NCI-H345 treated with DMSO at 0.1 percent for 48 hours (cell line): Measurements from ENCODE around the gene OR2G3.

Experiments used
- DNase-seq: peaks from one replicate; lab custom pipeline; 2025; ENCODE audit not compliant: unreplicated experiment; lab: John Stamatoyannopoulos, UW

The OR2G3 gene

DNA sequence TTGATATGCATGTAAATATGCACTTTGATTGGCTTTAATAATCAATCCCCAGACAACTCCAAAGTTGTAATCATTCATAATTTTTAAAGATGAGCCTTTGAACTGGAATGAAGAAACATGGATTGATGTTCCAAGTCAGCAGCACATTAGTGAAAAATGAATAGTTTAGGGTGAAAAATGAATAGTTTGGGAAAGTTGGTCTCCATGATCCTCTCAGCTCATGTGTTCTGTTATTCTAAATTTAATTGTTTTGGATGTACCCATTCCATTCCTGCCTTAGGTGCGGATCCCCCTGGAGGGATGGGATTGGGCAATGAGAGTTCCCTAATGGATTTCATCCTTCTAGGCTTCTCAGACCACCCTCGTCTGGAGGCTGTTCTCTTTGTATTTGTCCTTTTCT is at the start of gene OR2G3:
OR2G3 (plus strand) TSS at position 301 of the 400 bp plus-strand sequence; CDS start at position 301, 0 bp downstream.
- no peak for DNase-seq

DNA sequence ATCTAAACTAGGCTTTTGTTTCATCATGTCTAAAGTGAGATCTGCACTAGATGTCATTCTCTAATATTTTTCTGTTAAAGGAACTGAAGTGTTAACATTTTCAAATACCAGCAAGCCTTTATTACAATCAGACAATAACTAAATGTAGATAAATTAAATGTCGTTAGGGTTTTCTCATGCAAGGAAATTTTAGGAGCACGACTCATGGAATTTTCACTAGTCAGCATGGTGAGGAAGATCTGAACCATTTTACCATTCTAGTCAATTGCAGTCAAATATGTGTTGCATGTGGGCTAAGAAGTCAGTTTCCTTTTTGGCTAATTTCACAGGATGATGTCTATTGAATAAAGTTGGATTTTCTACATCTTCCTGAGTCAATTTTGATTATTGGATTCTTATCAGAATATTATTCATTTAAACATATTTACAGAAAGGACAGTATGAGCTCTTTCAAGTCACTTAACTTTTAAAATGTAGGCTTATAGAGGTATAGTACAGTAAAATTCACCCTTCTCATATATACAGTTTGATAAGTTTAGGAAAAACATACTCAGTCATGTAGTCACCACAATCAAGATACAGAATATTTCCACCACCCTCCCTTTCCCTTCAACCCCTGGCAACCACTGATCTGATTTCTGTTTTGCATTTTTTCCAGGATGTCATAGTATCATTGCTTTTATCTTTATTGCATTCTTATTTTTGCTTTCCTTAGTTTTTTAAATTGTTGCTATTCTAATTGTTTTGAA is 47.3 kb upstream of the OR2G3 start:
- DNase-seq: no peak

DNA sequence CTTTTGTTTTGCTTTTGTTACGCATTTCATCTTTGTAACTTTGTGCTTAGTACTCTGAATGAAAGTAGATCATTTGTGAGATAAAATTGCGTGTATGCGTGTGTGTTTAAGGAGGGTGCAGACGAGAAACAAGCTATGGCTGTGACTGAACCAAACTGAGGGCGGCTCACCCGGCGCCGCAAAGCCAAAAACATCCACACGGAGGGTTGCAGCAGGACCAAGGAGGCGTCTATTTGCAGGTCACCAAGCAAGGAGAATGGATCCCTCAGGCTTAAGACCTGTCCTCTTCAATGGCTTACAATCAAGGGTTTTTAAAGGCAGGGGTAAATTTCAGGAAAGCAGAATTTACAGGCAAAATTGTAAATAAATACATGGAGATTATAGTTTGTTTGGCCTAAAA is 43.7 kb upstream of the OR2G3 start:
- DNase-seq: no peak

DNA sequence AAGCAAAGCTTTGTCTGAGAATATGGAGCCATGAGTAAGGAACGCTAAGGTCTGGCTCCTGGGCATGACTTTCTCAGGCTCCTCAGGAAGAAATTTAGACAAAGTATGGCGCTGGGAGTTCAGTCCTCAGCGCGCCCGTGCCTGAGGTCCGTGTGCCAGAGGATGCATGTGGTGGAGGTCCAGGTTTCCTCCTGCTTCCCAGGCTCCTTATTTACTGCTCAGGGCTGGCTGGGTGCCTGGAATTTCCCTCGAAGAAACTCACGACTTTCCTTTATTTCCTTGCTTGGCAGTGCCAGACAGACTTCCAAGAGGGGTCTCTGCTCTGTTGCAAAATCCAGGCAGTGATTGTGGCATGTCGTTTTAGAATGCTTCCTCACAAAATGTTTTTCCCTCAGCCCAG is 43.2 kb upstream of the OR2G3 start:
- DNase-seq: no peak

DNA sequence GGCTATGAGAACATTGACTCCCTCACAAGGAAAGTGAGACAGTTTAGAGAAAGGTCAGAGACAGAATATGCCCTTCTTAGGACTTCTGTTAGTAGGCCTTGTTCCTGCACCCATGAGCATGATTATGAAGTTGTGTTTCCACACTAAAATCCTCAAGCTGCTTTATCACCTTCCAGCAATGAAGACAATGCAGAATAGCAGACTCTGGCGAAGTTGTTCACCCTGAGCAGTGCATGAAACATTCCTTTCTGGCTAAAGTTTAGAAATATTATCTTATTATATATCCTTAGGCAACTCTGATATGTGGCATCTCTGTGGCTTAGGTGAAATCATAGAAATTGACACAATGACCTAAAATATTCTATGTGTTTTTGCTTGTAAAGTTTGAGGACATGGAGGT is 31.1 kb upstream of the OR2G3 start:
- DNase-seq: no peak

DNA sequence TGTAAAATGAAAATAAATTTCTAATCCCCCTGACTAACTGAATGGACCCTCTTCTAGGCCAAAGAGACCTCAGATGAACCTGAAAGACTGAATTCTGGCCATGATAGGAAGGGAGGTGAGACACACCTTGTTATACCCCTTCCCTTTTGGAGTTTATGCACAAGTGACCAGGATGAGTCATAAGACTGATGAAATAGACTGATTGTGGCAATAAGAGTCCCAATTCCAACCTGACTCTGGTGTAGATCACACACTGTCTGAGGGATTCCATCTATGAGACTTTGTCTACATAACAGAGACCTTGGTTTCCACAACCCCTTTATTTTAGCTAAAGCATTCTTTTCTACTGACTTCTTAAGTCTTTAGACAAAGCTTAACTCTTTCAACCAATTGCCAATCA is 30.7 kb upstream of the OR2G3 start:
- DNase-seq: no peak

DNA sequence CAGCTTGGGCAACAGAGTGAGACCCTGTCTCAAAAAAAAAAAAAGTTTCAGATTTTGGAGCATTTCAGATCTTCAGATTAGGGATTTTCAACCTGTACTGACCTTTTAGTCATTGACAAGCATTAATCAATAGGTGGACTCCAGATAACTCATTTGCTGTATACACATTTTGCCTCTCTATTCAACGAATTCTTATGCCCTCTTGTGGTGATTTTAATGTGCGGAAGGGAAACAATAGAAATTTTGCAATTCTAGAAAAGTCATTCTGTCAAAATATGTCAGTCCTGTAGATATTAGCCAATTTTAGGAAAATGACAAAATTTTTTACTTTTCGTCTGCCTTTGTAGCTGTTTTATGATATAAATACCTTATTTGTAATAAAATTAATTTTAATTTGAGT is 28.9 kb upstream of the OR2G3 start:
- no peak for DNase-seq

DNA sequence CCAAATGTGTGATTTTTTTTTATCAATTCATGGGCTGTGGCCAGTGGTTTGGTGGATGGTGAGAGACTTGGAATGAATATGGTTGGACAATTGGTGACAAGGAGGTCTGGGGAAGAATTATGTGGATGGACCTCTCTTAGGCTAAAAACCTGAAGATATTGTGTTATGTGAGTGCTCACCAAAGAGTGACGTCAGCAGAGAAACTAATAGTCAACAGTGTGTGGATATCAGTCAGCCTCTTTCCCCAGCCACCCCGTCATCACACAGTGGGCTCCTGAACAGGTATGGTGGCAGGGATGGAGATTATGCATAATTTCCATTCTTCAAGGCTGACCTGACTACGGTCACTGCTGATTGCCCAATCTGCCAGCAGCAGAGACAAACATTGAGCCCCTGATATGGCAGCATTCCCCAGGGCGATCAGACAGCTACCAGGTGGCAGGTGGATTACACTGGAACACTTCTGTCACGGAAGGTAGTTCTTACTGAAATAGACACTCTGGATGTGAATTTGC is 26.4 kb upstream of the OR2G3 start:
- DNase-seq: no peak

DNA sequence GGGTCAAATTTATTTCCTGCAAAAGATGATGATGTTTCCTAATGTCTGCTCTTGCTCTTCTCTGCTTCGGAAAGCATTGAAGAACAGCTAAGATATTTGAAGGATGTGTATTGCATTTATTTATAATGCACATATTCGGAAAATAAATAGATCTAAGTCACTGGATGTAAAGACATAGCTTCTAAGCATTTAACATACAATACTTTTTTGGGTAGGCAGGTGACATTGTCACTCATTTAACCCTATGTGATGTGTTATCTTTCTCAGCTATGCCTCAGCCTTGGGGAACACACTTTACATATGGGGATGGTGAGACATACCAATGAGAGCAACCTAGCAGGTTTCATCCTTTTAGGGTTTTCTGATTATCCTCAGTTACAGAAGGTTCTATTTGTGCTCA is 17.3 kb upstream of the OR2G3 start, which contains the start of gene OR2G2:
OR2G2 (plus strand) TSS at position 301 of the 400 bp plus-strand sequence; CDS start at position 301, 0 bp downstream.
- DNase-seq: no peak

DNA sequence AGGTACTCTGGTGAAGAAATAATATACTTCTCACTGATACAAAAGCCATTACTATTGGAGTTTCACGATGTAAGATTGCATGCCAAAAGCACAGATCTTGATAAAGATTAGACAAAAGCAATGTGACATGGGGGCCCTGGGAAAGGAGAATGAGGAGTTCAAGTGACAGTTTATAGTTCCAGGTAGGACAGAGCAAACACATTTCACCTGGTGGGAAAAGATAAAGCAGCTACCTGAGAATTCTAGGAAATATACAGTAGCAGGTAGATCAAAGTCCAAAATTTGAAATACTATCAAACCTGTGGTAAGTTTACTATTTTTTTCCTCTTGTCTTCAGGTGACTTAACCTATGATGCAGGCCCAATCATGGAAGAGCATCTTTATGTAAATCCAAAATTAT is 8.0 kb downstream of the OR2G3 start:
- DNase-seq: no peak

DNA sequence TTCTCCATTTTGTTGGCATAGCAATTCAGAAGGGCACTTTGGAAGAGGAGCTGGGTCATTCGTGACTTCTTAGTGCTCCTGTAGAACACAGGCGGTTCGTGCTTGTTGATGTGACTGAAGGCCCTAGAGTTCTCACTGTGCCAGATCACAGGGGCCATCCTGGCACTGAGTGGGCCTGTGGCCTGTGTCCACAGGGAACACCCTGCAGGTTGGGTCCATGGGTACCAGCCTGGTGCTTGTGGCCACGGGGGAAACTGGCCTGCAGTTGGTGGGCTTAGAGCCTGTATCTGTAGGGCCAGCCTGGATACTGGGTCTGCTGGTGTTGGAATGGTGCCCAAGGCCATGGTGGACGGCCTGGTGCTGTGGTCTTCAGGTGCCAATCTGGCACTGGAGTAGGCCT is 9.2 kb downstream of the OR2G3 start:
- no peak for DNase-seq

DNA sequence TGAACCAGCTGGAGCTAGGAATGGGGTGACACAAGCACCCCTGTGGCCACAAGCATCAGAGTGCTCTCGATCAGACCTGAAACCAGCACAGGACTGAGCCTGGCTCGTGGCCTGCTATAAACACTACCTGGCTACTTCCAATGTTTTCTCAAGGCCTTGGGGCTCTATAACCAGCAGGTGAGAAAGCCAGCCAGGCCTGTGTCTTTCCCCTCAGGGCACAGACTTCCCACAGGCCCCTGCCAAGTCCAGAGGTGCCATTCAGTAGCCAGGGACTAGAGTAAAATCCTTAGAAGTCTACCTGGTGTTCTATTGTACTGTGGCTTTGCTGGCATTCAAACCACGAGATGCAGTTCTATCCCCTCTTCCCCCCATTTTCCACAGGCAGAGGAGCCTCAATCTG is 22.6 kb downstream of the OR2G3 start:
- no peak for DNase-seq

DNA sequence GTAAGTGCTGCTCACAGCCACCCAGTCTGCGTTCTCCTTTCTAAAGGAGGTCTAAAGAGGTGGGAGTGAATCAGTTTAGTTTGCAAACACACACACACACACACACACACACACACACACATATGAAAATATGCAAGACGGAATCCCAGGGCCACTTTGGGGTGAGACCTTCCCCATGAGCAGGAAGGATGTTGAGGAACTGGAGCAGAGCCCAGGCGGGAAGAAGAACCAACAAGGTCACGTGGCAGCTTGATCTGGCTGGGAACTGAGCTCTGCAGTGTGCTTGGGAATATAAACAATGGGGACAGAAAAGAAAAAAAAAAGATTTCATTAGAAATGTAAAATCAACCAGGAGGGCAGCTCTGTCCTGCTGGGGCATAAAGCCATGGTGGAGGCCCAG is 32.6 kb downstream of the OR2G3 start:
- DNase-seq: no peak

DNA sequence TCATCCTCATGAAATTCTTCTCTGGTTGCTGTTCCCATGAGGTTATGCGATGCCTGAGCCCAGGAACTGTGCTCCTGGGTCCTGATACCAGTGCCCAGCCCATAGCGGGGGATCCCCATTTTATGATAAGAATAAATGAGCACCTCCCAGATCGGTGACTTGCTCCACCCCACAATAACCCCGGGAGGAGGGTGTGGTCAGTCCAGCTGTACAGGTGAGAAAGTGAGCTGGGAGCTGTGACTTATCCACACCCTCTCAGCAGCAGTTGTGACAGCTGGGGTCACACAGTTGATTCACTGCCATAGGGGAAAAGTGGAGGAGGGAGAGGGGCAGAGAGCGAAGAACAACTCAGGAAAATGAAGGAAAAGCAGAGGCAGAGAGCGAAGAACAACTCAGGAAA is 33.4 kb downstream of the OR2G3 start:
- no peak for DNase-seq

DNA sequence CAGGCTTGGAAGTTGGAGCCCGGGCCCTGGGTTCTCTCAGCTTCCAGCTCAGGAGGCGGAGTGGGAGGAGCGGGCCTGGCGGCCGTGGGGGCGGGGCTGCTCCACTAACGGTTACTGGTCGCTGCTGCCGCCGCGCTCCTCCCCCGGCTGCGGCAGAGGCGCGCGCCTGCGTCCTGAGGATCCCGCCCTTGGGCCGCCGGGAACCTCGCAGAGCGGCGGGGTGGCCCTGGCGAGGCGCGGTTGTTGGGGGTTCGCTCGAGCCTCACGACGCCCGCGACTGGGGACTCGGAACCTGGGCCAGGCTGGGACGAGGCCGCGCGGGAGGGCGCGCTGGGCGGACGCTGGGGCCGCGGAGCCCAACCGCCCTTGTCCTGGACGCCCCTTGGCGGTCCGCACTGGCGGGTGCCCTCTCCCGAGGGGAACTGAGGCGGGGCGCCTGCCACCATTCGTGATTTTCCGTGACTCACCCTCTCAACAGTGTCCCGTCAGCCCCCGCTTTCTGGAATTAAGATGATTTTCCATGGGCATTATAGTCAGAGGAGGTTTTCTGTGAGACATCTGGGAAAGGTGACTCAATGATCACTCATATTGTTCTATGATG is 34.1 kb downstream of the OR2G3 start:
- no peak for DNase-seq

DNA sequence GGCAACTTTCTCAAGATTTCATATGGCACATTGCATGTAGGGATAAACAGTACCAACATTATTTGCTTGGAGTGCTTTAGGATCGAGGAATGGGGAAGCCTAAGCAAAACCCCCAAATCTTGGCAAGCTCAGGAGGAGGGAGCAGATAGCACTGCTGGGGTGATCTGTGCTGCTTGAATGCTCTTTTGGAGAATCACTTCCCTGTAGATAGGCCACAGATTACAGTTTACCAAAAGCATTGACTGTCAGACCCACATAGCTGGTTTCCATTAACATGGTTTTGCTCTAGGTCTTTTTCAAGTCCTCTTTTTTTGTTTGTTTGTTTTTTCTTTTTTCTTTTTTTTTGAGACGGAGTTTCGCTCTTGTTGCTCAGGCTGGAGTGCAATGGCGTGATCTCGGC is 37.4 kb downstream of the OR2G3 start:
- DNase-seq: no peak

DNA sequence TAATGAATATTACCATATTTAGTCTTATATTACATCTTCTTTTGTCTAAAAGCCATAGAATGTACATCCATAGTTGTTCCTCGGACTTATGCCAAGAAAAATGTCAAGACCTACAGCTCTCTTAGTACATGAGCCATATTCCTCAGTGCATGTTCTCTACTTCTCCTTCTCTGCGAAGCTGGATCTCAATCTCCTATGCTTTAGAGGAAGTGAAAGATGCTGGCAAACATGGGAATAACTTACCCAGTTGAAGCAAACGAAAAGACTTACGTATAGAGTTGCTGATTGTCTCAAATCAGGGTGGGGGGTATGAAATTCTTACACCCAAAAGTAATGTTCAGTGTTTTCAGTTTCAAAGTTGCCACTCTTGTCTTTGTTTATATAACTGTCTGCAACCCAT is 41.5 kb downstream of the OR2G3 start:
- DNase-seq: no peak

DNA sequence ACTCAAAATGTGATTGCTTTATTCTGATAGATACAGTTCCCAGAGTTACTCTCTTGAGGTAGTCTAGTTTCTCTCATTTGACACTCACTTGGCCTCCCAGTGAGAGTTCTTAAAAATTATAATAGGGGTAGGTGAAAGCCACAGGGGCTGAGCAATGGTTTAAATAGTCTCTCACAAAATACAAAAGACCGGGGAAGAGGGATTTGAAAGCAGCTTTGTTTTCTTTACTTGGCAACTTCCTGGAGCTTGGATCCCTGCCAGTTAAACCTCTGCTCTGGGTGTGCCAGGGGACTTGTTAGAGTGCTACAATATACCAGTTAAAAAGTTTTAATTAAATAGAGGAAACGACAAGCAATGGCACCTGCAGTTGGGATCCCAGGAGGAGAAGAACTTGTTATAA is 42.5 kb downstream of the OR2G3 start:
- DNase-seq: no peak

DNA sequence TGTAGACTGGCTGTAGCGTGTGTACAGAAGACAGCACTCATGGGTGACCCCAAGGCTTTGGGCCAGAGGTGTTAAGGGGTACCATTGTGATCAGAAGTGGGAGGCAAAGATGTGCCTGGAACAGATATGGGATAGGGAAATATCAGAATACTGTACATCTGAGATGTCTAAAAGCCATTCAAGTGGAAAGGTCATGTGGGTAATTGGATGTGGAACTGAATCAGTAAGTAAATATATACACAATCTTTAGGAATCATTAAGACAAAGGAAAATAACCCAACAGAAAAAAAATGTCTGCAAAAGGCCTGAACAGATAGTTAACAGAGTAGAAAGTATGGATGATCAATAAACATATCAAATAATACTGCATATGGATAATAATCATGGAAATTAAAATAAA is 47.7 kb downstream of the OR2G3 start:
- no peak for DNase-seq
